Posterior vena cava (tissue), 2 donors: ENCODE data around the gene PRF1. TPM values are rescaled to one million over a fixed set of nuclear protein-coding genes. Genes with fewer than 3 reads are reported as not detected.
"Not testable (repeated sequence)": the region's sequence is repeated elsewhere in the genome, so short reads cannot be mapped to it uniquely, and the experiment has no call there.

ENCODE experiments used
- DNase-seq: peaks from one replicate; pipeline ENCODE4 v3.0.0-alpha.2; 2020; ENCODE audit warnings: low spot score
- intact Hi-C, 2 donors: fragments of 100-400 bp; cut with DNase I; formaldehyde crosslinking; loops; one replicate each; pipeline versions ENCODE4 v1.14.1 to v1.14.2; 2022 to 2023
- total RNA-seq, 2 donors: library from RNA; stranded (reverse); fragmentation: NEBNext Ultra II Directional; extraction: Animal tissue kit (Norgen Biotek cat#: 25700); gene quantifications; one replicate each; pipeline ENCODE4 v1.2.1, GENCODE V29; 2021
- donor health status: DM: yes; HTN: yes; CAD: no.
- donor health status: DM: yes; HTN: yes; CAD: no.

The PRF1 gene
- total RNA-seq, 2 donors from 2014 or later, result 4.6 to 5.2 TPM

DNA sequence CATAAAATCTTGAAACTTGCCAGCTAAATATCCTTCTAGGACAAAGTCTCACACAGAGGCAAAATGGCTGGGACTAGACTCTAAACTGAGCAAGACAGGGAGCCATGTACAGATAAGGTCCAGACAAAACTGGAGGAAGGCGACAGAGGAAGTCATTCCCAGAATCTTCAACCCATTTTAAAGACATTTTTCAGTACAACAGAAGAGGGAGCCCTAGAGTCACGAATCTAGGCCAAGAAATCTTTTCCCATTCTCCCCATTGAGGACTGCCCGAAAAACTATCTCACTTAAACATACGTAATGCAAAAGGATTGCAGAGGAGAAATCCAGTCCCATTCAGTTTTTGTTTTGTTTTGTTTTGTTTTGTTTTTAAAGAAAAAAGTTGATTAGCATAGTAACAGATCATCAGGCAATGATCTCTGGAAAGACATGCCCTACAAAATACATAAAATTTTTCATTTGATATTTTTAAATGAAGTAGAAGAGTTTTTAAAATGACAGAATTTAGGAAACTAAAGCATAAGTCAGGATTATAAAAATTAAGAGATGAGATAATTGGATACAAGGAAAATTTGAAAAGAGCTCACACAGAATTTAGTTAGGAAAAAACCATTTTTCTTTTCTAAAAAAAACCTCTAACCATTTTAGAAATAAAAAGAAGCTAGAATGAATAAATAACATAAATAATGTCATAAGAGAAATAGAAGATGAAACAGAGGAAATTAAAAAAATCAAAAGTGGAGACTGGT is 16.9 kb upstream of the PRF1 start:
- DNase-seq, result no peak
- intact Hi-C loops, result no loop called here

DNA sequence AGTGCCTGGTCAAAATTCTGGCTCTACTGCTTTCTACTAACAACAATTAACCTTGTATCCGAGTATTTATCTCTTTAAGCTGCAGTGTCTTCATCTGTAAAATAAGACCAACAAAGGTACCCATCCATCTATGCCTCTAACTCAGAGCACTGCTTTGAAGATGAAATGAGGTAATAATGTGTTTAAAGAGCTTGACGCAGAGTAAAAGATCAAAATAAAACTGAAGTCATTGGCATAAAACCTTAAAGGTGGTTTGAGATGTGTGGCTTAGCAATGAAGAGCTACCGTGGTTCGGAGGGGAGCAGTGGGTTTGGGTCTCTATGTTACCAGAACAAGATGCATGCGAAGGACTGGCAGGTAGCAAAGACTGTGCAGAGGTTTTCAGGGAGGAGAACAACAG is 16.1 kb upstream of the PRF1 start:
- intact Hi-C loops, result no loop called here
- no peak for DNase-seq

DNA sequence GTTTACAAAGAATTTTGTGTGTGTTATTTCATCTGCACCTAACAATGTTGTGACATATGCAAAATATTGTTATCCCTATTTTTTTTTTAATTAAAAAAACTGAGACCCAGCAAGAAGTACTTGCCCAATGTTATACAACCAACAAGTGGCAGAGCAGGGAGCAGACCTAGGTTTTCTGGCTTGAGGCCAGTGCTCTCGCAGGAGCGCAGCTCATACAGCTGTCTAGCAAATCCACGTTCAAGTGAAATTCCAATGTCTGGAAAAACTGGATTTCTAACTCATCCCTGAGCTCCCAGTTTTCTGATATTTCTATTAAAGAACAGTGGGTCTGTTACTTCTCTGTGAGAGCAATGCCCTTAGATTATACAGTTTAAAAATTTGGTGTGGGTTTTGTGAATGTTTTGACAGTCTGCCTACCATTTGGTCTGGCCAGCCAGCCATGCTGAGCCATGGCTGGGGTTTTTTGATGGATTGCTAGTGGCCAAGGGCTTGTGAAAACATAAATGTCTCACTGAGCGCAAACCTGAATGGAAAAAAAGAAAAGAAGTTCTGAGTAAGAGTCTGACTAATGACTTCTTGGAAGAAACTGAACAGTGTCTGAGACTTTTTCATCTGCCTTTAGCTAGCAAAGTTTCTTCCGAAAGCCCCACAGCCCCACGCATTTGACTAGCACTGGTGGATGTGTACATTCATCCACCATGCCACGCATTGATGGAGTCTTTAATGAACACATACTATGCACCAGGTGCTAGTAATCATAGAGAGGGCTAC is 15.4 kb upstream of the PRF1 start:
- intact Hi-C loops, result no loop called here
- DNase-seq, result no peak

DNA sequence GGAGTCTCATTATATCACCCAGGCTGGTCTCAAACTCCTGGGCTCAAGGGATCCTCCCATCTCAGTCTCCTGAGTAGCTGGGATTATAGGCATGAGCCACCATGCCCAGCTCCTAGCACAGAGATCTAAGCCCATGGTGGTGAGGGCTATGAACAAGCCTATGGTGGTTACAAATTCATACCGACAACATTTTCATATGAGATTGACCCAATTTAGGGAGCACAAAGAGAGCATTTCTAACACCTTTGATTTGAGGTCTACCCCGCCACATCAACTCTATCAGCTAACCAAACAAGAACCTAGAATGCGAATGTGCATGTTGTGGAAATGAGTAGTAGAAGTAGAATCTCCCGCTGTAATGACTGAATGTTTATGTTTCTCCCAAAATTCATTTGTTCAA is 14.2 kb upstream of the PRF1 start:
- no peak for DNase-seq
- intact Hi-C loops, result no loop called here

DNA sequence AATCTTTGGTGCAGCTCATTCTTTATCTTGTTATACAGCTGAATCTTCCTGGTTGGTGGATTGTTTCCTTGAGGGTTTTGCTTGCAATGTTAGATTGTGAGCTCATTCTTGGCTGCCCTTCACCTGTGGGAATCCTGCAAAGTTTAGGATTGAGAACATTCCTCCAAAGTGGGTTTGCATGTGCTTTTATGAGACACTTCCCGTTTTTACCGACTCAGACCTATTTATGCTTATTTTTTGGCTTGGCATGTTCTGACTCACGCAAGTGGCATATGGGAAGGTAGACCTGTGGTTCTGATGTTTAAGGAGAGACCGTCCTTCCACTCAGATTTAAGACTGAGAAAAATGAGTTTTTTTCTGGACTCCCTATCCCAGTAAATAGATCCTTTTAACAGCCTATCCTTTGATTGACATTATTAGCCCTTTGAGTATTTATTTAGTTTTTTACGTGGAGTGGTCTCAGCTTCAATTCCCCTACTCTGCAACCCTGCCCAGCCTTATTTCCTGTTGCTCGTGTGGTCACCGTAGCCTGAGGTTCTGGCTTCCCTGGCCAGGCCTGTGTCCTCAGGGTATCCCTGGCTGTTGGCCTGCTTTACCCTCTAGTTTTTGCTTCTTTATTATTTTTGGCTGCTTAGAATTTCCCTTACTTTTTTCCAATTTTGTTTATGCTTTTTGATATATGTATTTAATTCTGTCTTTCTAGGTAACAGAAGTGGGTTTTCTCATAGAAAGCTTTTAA is 13.4 kb upstream of the PRF1 start:
- intact Hi-C loops, result no loop called here
- DNase-seq, result no peak

DNA sequence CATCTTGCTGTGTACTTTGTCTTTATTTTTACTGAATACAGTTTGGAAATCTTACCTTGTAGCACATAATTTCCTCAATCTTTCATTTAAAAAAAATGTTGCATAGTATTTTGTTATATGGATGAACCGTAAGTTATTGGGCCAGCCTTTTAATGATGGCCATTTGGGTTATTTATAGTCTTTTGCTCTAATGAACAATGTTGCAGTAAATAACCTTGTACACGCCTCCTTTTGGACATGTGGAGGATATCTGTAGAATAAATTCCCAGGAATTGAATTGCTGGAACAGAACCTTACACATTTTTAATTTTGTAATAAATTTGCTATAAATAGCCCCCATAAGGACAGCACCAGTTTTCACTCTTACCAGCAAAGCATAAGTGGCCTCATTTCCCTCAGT is 12.7 kb upstream of the PRF1 start:
- intact Hi-C loops, result no loop called here
- DNase-seq, result no peak

DNA sequence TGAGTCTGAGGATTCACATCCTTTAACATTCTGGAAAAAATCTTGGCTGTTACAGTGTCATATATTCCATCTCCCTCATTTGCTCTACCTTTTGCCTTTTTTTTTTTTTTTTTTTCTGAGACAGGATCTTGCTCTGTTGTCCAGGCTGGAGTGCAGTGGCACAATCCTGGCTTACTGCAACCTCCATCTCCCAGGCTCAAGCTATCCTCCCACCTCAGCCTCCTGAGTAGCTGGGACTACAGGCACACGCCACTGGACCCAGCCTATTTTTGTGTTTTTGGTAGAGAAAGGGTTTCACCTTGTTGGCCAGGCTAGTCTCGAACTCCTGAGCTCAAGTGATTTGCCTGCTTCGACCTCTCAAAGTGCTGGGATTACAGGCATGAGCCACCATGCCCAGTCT is 11.8 kb upstream of the PRF1 start:
- intact Hi-C loops, result not testable (repeated sequence)

DNA sequence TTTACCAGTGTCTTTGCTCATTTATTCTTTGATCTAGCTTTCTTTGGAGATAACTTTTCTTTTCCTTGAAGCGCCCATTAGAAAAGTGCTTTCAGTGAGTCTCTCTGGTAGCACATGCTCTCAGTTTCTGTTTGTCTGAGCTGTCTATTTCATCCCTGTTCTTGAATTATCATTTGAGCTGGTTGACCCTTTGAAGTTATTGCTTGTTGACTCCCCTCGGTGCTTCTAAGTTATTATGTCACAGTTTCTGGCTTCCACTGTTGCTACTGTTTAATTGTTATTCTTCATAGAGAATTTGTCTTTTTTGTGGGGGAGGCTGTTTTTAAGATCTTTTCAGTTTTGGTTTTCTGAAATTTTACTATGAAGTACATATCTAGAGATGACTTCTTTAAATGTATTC is 11.4 kb upstream of the PRF1 start:
- intact Hi-C loops, result no loop called here
- DNase-seq, result no peak

More for the DNA sequence above, 11.8 kb upstream of the PRF1 start:
- not testable (repeated sequence) for DNase-seq

DNA sequence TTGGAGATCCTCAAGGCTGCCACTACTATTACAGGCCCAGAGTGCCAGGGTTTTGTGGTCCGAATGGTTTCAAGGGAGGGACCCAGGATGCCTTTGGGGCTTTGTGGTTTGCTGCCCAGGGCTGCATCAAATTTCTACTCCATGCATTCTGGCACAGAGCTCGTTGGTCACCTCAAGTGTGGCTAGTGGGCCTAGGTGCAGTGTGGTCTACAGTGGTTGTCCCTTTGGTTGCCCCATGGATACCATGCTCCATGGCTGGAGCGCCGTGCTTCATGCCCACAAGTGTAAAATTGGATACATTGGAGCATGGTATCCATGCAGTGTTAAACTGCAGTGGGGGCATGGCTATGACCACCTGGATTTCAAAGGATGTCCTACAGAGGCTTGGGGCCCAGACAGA is 5.4 kb upstream of the PRF1 start:
- no peak for DNase-seq
- intact Hi-C loops, result no loop called here

DNA sequence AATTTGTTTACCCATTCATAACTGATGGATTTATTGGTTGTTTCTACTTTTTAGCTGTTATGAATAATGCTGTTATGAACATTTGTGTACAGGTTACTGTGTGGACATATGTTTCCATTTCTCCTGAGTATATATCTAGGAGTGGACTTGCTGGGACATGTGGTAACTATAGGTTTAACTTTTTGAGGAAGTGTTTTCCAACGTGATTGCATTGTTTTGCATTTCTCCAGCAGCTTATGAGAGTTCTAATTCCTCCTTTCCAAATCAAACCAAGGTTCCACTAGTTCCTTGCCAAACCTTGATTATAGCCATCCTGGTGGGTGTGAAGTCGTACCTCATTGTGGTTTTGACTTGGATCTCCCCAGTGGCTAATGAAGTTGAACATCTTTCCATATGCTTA is 2.6 kb upstream of the PRF1 start:
- intact Hi-C loops, result no loop called here

DNA sequence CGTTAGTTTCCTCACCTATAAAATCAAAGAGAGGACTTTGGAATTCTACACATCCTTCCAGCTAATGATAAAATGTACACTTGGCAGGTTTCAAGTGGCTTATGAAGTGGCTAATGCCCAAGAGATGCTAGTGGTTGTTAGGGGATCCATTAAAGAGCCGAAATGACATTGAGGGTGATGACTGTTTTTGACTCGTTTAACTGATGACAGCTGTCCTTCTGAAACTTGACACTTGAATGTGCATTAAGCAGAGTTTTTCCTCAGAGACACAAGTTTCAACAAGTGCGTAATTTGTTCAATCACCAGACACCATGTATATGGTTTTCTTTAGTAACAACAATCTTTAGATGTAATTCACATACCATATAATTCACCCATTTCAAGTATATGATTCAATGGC is 1.6 kb upstream of the PRF1 start:
- DNase-seq, result no peak
- intact Hi-C loops, result no loop called here

More for the DNA sequence above, 2.6 kb upstream of the PRF1 start:
- DNase-seq, result no peak

DNA sequence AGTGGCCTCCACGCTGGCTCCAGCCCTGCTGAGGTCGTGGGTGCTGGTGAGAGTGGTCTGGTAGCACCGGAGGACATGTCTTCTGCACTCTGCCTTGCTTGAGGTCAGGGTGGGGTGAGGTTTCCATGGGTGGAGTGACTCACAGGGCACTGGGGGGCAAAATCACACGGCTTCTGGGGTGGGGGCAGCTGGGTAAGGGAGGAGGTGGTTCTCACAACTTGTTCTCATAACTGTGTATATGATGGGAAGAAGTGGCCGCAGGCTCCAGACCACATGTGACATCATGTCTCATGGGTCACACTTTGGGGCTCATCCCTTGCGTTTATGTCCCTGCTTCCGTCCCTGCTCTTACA is 884 bp upstream of the PRF1 start:
- intact Hi-C loops, result no loop called here
- no peak for DNase-seq

DNA sequence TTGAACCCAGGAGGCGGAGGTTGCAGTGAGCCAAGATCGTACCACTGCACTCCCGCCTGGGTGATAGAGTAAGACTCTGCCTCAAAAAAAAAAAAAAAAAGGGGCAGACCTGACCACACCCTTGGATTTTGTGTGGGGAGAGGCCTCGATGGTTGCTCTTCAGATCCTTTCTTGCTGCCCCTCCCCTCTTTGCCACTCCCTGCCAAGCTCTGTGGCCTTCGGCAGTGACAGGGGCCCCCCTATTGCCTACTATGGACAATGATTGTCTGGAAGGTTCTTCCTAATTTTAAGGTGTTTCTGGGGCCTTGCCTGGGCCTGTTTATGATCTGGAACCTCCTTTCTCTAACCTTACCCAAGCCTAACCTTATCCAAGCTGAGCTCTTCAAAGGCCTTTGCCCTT is 795 bp downstream of the PRF1 start:
- DNase-seq, result no peak
- intact Hi-C loops, result no loop called here

DNA sequence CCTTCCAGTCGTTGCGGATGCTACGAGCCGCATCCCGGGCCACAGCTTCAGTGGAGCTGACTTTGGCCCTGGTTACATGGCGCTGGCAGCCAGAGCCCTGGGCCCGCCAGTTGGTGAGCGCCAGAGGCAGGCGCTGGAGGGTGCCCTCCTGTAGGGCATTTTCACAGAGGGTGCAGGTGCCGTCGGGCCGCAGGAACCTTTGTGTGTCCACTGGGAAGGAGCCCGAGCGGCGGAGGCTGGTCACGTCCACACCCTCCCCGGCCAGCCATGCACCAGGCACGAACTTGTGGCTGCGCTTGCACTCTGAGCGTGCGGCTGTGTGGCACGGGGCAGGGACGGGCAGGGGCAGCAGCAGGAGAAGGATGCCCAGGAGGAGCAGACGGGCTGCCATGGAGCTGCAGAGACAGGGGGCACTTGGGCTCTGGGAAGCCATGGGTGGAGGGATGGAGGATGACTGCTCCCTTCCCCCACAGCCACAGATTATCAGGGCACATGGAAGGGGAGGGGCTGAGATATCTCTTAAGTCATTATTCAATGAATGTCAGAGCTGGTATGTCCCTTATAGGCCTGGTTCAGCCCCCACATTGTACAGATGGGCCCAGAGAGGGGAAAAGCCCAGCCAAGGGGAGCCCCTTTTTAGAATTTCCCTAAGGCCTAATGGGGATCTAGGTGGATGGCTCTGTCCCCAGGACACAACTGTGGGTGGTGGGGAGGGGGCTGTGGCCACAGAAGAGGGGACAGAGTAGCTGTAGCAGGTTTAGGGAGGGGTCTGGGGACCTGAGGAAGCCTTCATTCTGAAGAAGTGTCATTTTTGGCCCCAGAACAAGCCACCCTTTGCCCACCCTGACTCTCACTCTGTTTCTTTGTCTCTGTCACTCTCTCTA is 1.8 kb downstream of the PRF1 start:
- DNase-seq, result no peak
- intact Hi-C loops, result no loop called here

DNA sequence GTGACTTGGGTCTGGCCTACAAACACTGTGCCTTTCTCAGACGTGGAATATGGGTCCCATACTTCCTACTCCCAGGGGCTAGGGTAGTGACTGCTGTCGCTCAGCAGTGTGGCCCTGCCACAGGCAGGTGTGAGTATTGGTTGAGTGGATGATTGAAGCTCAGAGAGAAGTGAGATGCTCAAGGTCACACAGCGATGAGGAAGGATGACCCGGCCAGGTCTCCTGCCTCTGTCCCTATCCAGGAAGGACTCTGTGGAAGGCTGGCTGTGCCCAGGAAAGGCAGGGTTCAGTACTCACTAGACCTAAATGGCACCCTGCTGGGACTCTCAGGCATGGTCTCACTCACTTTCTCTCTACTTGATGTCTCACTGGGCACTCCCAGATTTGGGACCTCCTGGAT is 2.8 kb downstream of the PRF1 start:
- intact Hi-C loops, result loop anchor here in 1 of 2 donors (10.0 kb wide), 1 partner anchor 1025 kb away; the partner anchor contains the start of gene NEUROG3
- no peak for DNase-seq

DNA sequence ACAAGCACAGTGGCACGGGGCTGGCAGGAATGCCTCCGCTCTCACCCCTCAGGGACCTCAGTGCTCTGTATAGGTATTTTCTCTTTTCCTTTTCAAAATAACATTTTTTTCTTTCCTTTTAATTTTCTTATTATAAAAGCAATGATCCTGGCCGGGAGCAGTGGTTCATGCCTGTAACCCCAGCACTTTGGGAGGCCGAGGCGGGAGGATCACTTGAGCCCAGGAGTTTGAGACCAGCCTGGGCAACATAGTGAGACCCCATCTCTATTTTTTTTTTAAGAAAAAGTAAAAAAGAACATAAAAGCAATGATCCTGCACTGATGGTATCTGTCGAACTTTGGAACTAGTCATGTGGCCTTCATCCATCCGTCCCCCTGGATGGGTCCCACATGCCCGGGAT is 3.2 kb downstream of the PRF1 start:
- intact Hi-C loops, result loop anchor here in 1 of 2 donors (10.0 kb wide), 1 partner anchor 1025 kb away; the partner anchor contains the start of gene NEUROG3
- no peak for DNase-seq

DNA sequence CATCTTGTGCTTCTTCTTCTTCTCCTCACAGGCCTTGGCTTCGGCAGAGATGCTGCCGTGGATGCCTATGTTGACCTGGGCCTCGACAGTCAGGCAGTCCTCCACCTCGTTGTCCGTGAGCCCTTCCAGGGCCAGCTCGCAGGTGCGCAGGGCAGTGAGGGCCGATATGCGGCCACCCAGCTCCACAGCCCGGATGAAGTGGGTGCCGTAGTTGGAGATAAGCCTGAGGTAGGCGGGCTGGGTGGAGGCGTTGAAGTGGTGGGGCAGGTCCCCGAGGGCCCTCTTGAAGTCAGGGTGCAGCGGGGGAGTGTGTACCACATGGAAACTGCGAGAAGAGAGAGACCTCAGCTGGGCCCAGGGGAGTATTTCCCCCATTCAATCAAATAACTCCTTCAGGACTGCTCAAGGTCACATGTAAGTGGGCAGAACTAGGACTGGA is 3.7 kb downstream of the PRF1 start:
- intact Hi-C loops, result loop anchor here in 1 of 2 donors (10.0 kb wide), 1 partner anchor 1024 kb away; the partner anchor contains the start of gene NEUROG3
- DNase-seq, result no peak

DNA sequence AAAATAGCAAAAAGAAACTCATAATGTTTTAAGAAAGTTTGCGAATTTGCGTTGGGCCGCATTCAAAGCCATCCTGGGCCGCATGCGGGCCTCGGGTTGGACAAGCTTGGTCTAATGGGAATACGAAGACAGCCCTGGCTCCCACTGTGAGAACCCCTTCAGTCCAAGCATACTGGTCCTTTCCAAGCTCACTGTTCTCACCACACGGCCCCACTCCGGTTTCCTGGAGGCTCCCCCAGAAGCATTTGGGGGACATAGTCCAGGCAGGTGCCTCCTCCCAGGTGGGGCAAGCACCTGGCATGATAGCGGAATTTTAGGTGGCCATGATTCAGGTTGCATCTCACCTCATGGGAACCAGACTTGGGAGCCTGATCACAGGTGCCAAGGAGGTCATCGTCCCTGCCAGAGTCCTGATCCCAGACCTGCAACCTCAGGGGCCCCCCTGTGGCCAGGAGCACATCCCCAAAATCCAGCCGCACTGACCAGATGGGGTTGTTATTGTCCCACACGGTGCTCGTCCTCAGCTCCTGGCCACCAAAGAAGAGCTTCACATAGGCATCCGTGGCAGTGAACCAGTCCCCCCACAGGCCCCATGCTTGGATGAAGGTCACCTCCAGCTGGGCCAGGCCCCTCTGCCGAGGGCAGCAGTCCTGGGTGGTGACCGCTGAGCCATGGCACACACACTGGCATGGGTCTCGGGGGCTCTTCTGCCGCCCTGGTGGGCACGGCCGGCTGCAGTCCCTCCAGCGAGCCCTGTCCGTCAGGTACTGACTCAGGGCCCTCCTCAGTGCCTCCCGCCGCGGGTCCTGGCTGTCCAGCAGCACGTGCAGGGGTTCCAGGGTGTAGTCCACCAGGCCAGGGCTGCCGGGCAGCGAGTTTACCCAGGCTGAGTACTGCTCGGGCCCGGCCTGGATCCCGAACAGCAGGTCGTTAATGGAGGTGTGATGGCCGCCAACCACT is 4.4 kb downstream of the PRF1 start:
- no peak for DNase-seq
- intact Hi-C loops, result loop anchor here in 1 of 2 donors (10.0 kb wide), 1 partner anchor 1023 kb away; the partner anchor contains the start of gene NEUROG3
